ENCODE results near the gene ACTG1. TPM values are rescaled to one million over a fixed set of nuclear protein-coding genes. Genes with fewer than 3 reads are reported as not detected.

ACTG1 gene
- total and polyA plus RNA-seq, 2 of the 13 experiments (the other 11 are each of a cell fraction or from before 2014, with no cell fraction given), result 973 to 1,138 TPM

- TF ChIP-seq XRCC5 (optimal IDR thresholded peaks at IDR 0.05; ENCODE audit: low read length) (no peak), ZNF775 (CRISPR knock-in tag; IDR thresholded peaks at IDR 0.05; ENCODE audit: borderline replicate concordance) (no peak), ZSCAN22 (CRISPR knock-in tag; IDR thresholded peaks at IDR 0.05) (no peak), MTA1 (CRISPR knock-in tag; IDR thresholded peaks at IDR 0.05; ENCODE audit: borderline replicate concordance) (peak; percentile 68; the same call in 1 of the 2 replicates), NR1H2 (CRISPR knock-in tag; IDR thresholded peaks at IDR 0.05; ENCODE audit: borderline replicate concordance, low read depth) (no peak), NKX3-1 (CRISPR knock-in tag; IDR thresholded peaks at IDR 0.05) (peak; percentile 82; the same call in 1 of the 2 replicates), ZC3H4 (CRISPR knock-in tag; IDR thresholded peaks at IDR 0.05; ENCODE audit: borderline replicate concordance) (no peak), ZFP62 (CRISPR knock-in tag; IDR thresholded peaks at IDR 0.05) (no peak), CEBPZ (IDR thresholded peaks at IDR 0.05; ENCODE audit: low read length) (no peak), ZNF343 (CRISPR knock-in tag; IDR thresholded peaks at IDR 0.05) (peak; percentile 62), E2F5 (CRISPR knock-in tag; conservative IDR thresholded peaks at IDR 0.05) (peak; percentile 28), ESRRA (CRISPR knock-in tag; IDR thresholded peaks at IDR 0.05; ENCODE audit: low read depth) (no peak), ZBTB25 (CRISPR knock-in tag; IDR thresholded peaks at IDR 0.05) (no peak; the same call in none of the 2 replicates), ZNF580 (CRISPR knock-in tag; IDR thresholded peaks at IDR 0.05; ENCODE audit: borderline replicate concordance, low read depth) (peak; percentile 73), IKZF5 (CRISPR knock-in tag; IDR thresholded peaks at IDR 0.05) (no peak), NFE2L1 (CRISPR knock-in tag; IDR thresholded peaks at IDR 0.05; ENCODE audit: borderline replicate concordance) (no peak), IRX3 (CRISPR knock-in tag; IDR thresholded peaks at IDR 0.05; ENCODE audit: borderline replicate concordance, low read depth) (peak; percentile 65; the same call in 1 of the 2 replicates), HNRNPL (IDR thresholded peaks at IDR 0.05; ENCODE audit: low read depth, low read length) (no peak), SIN3B (IDR thresholded peaks at IDR 0.05; ENCODE audit: low read length) (0 out of 2 replicates have a peak, but pooled peaks have one; percentile 42), ZNF335 (CRISPR knock-in tag; IDR thresholded peaks at IDR 0.05) (no peak), SUZ12 (IDR thresholded peaks at IDR 0.05; ENCODE audit: low read depth, low read length) (no peak), PCBP1 (IDR thresholded peaks at IDR 0.05; ENCODE audit: borderline replicate concordance, low read depth, low read length) (no peak; the same call in 1 of the 2 replicates), DDIT3 (CRISPR knock-in tag; IDR thresholded peaks at IDR 0.05) (no peak)
Measured at GRCh38 chr17:81512562-81513371, at the start of gene ACTG1 (continued).
